Upper lobe of right lung (tissue), 1 donor: ENCODE measurements around the gene GRIK3. TPM values are rescaled to one million over a fixed set of nuclear protein-coding genes. Genes with fewer than 3 reads are reported as not detected.

Source experiments
- ATAC-seq: fragments of 200-7000 bp; cut with Tn5 transposase; one replicate; pipeline ENCODE4 v1.9.1; 2020; ENCODE audit warnings: mild to moderate bottlenecking, moderate library complexity
- DNase-seq: peaks from one replicate; pipeline ENCODE4 v3.0.0-alpha.2; 2020
- H3K27ac ChIP-seq: fragments of 200-600 bp; one replicate; pipeline ENCODE4 v1.8.0; 2022
- H3K27me3 ChIP-seq: fragments of 200-600 bp; one replicate; pipeline ENCODE4 v1.8.0; 2022; ENCODE audit warnings: mild to moderate bottlenecking
- H3K36me3 ChIP-seq: fragments of 200-600 bp; one replicate; pipeline ENCODE4 v1.8.0; 2022
- H3K4me1 ChIP-seq: fragments of 200-600 bp; one replicate; pipeline ENCODE4 v1.8.0; 2022
- H3K4me3 ChIP-seq: fragments of 200-600 bp; one replicate; pipeline ENCODE4 v1.8.0; 2022; ENCODE audit warnings: mild to moderate bottlenecking
- H3K9me3 ChIP-seq: fragments of 200-600 bp; one replicate; pipeline ENCODE4 v1.8.0; 2022
- intact Hi-C: fragments of 100-400 bp; cut with DNase I; formaldehyde crosslinking; loops from one replicate; pipeline ENCODE4 v1.11.0; 2022
- total RNA-seq: library from RNA; stranded (reverse); fragmentation: NEBNext Ultra II Directional; extraction: Animal tissue kit (Norgen Biotek cat#: 25700); gene quantifications from one replicate; pipeline ENCODE4 v1.2.1, GENCODE V29; 2021
- TF ChIP-seq, protein P1 (sequence below): fragments of 200-600 bp; IDR thresholded peaks from one replicate; pipeline ENCODE4 v1.8.0; 2022; ENCODE audit warnings: antibody characterized with exemption
- donor health status: DM: no; HTN: yes; CAD: no; lungs with severe emphysema.

The GRIK3 gene
- total RNA-seq, 1 donor from 2014 or later: not detected

DNA sequence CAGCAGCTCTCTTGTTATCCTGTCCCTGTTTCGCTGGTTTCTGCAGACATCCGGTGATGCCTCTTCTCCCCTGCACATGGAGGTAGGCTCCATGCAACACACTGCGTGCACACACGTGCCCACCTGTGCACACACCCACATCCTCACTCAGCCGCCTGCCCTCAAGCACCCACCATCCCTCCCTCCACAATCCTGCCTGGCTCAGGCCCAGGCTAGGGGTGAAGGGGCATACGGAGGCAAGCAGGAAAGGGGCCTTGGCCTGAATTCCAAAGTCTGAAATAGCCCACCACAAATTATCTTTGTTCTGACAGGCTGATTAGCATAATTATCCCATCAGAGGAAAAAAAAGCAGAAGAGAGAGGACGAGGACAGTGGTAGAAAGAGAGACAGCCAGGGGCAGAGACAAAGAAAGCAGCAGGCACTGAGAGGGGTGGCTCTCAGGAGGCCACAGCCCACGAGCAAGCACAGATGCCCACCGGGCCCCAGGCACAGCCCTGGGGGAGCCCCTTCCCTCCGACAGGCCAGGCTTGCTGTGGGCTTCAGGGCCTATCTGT is 73.2 kb downstream of the GRIK3 start:
- no peaks in the 10 kb centered on the region for H3K4me1 ChIP-seq
- no peak for DNase-seq
- H3K36me3 ChIP-seq: no peaks in the 10 kb centered on the region
- H3K4me3 ChIP-seq: no peak overlapping the region
- no peak for ATAC-seq
- TF ChIP-seq, protein P1, sequence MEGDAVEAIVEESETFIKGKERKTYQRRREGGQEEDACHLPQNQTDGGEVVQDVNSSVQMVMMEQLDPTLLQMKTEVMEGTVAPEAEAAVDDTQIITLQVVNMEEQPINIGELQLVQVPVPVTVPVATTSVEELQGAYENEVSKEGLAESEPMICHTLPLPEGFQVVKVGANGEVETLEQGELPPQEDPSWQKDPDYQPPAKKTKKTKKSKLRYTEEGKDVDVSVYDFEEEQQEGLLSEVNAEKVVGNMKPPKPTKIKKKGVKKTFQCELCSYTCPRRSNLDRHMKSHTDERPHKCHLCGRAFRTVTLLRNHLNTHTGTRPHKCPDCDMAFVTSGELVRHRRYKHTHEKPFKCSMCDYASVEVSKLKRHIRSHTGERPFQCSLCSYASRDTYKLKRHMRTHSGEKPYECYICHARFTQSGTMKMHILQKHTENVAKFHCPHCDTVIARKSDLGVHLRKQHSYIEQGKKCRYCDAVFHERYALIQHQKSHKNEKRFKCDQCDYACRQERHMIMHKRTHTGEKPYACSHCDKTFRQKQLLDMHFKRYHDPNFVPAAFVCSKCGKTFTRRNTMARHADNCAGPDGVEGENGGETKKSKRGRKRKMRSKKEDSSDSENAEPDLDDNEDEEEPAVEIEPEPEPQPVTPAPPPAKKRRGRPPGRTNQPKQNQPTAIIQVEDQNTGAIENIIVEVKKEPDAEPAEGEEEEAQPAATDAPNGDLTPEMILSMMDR: no peak
- no peaks in the 10 kb centered on the region for H3K9me3 ChIP-seq
- H3K27me3 ChIP-seq: no peaks in the 10 kb centered on the region
- intact Hi-C loops: no loop called here
- no peak overlapping the region for H3K27ac ChIP-seq

DNA sequence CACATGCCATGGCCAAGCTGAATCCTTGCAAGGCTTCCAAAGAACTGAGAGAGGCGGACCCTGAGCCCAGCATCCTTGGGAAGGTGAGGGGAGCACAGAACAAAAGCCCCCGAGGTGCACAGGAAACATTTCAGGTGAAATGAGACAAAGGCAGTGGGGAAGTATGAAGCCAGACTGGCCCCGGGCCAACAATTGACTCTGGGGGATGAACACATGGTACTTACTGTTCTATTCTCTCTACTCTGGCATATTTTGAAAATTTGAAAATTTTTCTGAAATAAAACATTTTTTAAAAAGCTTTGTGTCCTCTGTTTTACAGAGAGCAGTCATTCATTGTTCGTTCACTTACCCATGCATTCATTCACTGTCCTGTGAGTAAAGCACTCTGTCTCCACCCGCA is 77.7 kb downstream of the GRIK3 start:
- Histone ChIP-seq H3K27me3 (no peaks in the 10 kb centered on the region), H3K27ac (no peak overlapping the region), H3K4me1 (no peaks in the 10 kb centered on the region), H3K4me3 (no peak overlapping the region), H3K9me3 (no peaks in the 10 kb centered on the region), H3K36me3 (no peaks in the 10 kb centered on the region)
- ATAC-seq (no peak), DNase-seq (no peak)
- TF ChIP-seq, protein P1: no peak
- intact Hi-C loops: no loop called here

DNA sequence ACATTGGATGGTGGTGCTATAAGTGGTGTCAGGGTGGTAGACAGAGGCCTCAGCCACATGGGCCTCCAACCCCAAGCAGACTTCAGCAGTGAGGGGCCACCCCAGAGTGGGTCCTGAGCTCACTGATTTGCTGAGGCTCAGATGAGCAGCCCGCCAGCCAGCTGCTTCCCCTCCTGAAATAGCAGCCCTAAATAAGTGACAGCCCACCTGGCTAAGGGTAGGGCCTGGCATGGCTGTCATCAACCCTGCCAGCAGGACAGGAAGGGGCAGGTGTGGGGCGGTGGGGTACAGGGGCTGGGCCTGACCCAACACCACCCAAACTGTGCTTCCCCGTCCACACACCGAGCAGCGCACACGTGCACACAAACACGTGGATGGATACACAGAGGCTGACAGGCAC is 79.3 kb downstream of the GRIK3 start:
- H3K4me1 ChIP-seq: no peaks in the 10 kb centered on the region
- H3K36me3 ChIP-seq: no peaks in the 10 kb centered on the region
- H3K27me3 ChIP-seq: no peaks in the 10 kb centered on the region
- intact Hi-C loops: no loop called here
- DNase-seq (no peak), ATAC-seq (no peak)
- H3K9me3 ChIP-seq: no peaks in the 10 kb centered on the region
- H3K27ac ChIP-seq: no peak overlapping the region
- H3K4me3 ChIP-seq: no peak overlapping the region
- TF ChIP-seq, protein P1: no peak

DNA sequence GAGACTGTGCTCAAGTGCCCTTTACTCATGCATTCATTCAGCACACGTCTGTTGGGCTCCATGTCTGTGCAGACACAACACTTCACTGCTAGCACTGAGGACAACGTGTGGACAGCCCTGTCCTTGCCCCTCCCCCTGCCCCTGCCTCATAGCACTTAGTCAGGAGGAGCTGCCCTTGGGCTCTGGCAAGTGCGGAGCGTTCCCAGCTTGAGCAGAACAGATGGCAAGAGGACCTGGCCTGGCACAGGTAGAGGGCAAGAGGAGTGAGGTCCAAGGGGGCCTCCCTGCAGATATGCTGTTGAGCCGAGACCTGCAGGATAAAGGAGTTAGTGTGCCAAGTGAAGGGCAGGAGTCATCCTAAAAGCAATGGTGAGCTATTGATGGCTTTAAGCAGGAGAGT is 81.3 kb downstream of the GRIK3 start:
- DNase-seq (no peak), ATAC-seq (no peak)
- TF ChIP-seq, protein P1: no peak
- intact Hi-C loops: no loop called here
- Histone ChIP-seq H3K27me3 (peaks cover 4% of the 10 kb centered on the region), H3K4me3 (no peak overlapping the region), H3K9me3 (no peaks in the 10 kb centered on the region), H3K36me3 (no peaks in the 10 kb centered on the region), H3K27ac (no peak overlapping the region), H3K4me1 (no peaks in the 10 kb centered on the region)

DNA sequence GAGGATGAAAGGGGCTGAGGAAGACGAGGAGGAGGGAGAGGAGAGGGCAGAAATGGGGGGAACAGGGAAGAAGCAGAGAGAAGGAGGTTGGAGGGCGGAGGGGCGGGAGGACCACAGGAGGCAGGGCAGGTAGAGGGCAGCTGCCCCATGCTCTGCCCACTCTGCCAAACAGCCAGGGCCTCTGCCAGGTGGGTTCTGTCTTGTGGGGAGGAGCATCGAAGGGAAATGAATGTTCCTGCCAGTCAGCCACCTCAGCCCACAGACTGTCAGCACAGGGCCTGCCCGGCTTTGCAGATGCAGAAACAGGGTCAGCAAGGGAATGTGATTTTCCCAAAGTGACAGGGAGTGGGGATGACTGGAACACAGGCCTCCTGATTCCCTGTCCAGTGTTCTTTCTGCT is 82.6 kb downstream of the GRIK3 start:
- no peak overlapping the region for H3K4me3 ChIP-seq
- no peaks in the 10 kb centered on the region for H3K36me3 ChIP-seq
- TF ChIP-seq, protein P1: no peak
- peaks cover 5% of the 10 kb centered on the region for H3K27me3 ChIP-seq
- DNase-seq (no peak), ATAC-seq (no peak)
- intact Hi-C loops: no loop called here
- H3K9me3 ChIP-seq: no peaks in the 10 kb centered on the region
- H3K27ac ChIP-seq: no peak overlapping the region
- H3K4me1 ChIP-seq: no peaks in the 10 kb centered on the region

DNA sequence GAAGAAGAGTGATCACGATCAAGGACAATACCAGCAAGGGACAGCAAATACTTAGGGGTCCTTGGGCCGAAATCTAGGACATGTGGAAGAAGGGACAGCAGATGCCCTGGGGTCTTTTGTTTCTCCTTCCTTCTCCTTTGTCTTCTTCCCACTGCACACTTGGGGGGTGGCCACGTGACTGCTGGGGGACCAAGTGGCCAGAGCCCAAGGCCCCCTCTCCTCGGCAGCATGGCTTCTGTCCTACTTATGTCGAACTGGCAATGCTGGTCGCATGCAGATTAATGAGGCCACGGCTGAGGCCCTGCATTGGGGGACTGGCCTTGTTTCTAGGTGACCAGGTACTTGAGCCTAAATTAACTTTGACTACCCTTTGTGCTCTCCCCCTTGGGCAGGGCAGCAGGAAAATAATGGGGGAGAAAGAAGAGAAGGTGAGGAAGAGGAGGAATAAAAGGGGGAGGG is 83.0 kb downstream of the GRIK3 start:
- TF ChIP-seq, protein P1: no peak
- Histone ChIP-seq H3K4me1 (no peaks in the 10 kb centered on the region), H3K4me3 (no peak overlapping the region), H3K36me3 (no peaks in the 10 kb centered on the region), H3K27me3 (peaks cover 5% of the 10 kb centered on the region), H3K9me3 (no peaks in the 10 kb centered on the region), H3K27ac (no peak overlapping the region)
- DNase-seq (no peak), ATAC-seq (no peak)
- intact Hi-C loops: no loop called here
